GM18867 (cell line): ENCODE data around the gene GPR135.

Experiments
- ATAC-seq: cut with Tn5 transposase; IDR thresholded peaks from one replicate; pipeline ENCODE4 v1.9.1; 2021; ENCODE audit warnings: mild to moderate bottlenecking, moderate library complexity; ENCODE audit not compliant: unreplicated experiment

The GPR135 gene, protein sequence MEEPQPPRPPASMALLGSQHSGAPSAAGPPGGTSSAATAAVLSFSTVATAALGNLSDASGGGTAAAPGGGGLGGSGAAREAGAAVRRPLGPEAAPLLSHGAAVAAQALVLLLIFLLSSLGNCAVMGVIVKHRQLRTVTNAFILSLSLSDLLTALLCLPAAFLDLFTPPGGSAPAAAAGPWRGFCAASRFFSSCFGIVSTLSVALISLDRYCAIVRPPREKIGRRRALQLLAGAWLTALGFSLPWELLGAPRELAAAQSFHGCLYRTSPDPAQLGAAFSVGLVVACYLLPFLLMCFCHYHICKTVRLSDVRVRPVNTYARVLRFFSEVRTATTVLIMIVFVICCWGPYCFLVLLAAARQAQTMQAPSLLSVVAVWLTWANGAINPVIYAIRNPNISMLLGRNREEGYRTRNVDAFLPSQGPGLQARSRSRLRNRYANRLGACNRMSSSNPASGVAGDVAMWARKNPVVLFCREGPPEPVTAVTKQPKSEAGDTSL

DNA sequence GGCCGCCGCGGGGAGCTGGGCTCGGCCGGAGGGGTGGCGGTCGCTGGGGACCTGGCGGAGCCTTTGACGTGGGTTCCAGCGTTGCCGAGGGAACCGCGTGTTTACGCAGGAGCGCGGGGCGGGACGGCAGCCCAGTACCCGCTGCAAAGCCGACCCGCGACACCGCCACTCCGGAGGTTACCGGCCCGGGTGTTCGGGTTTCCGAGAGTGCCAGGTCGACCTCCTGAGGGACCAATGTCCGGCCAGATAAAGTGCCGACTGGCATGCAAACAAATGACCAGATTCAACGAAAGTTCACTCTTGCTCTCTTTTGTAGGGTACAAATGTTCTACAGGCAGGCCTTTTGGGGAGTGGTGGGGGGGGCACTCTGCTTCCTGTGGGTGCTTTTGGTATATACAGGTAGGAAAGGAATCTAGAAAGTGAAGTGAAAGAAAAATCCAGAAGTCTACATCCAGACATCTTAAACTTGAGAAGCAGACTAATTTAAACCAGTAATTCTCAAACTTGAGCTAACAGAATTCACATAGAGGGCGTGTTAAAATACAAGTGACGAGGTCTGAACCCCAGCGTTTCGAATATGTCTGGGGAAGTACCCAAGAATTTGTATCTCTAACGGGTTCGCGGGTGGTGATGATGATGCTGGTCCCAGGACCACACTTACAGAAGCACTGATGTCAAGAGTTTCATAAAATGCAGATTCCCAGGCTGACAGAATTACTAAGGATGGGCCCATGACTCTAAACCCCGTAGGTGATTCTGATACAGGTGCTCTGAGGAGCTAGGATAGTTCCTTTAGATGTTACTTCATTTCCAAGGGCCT, at the start of gene GPR135:
Gene GPR135 (minus strand): TSS at position 65 of the 820 bp plus-strand sequence. CDS start 154 bp downstream, outside the sequence.
- peak; percentile 44 for ATAC-seq

DNA sequence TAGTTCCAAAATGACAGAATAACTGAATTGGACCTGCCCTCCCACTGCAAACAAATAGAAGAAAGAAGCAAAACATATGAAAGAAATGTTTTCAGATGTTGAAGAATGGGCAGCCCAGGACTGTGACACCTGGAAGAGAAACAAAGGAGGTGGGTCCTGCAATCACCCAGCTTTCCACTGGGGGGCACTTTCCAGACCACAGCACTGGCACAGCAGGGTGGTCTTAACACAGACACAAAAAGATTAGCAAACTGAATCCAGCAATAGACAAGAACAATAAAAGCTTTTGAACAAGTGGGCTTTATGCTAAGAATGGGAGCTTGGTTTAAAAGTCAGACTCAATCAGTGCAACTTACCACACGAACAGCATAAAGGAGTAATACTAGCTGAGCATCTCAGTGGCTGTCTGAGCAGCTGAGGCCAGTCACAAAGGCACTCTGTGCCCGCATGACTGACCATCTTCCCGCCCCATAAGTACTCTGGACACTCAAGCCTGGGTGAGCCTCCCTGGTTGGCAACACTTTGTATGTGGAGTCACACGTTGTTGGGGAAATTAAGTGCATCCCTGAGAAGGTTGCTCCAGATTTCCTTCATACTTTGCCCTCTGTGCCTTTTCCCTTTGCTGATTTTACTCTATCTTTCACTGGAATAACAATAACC, 46.9 kb upstream of the GPR135 start:
- ATAC-seq: no peak

DNA sequence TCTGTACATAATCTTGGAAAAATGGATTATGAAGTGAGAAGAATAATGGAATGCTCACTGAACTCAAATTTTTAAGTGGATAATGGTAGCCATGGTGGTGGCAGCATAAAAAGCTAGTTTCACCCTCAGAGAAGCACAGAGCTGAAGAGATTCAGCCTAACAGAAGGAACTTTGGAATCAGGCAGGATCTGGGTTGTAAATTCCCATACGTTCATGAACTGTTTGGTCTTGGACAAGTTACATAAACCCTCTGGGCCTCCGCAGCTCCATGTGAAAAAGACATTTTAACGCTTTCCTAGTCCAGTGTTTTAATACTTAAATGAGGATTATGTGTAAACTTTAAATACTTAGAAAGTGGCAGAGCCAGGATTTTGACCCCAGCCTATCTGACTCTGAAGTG, 45.8 kb upstream of the GPR135 start:
- ATAC-seq: no peak

DNA sequence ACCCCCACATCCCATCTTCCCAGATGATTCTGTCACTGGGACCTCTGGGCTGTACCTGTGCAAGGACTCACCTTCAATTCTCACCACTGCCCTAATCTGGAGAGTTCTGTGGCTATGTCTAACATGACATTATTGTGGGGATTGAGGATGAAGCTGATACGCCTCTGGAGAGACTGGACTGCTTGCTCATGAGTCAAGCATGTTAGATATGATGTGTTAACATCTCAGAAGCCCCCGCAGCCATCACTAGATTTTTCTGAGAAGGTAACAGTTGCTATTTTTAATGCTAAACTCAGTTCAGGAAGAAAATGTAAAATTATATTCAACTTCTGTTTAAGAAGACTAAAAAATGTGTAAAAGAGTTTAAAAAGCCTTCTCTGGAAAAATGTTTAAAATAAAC, 44.8 kb upstream of the GPR135 start:
- no peak for ATAC-seq

DNA sequence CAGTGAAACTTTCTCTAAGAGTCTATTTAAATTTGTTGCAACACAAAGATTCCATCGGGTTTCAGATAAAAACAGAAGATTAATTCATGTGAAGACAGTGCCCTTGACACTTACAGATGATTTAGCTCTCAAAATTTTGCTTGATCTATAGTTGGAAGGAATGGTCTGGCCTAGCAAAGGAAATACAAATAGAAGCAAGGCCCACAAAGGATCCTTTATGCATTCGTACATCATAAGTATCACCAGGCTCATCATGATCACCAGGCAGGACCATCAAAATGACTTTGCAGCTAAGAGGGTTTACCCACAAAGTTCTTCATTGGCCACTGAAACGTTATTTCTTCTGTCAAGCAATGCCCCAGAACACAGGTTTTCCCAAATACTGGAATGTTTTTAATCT, 43.9 kb upstream of the GPR135 start:
- no peak for ATAC-seq

DNA sequence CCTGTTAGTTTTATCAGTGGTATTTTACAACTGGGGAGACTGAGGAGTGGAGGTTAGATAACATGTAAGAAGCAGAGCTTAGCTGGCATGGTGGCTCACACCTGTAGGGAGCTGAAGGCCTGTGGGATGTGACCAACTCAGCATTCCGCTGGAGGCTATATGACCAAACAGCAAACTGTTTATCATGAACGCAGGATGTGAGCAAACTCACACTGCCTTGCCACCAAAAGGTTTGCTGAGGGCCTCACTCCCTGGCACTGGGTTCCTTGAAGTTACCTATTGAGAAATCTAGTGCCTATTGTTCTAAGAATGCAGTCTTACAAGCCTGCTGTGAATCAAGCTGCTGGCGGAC, 42.5 kb upstream of the GPR135 start:
- ATAC-seq: no peak

DNA sequence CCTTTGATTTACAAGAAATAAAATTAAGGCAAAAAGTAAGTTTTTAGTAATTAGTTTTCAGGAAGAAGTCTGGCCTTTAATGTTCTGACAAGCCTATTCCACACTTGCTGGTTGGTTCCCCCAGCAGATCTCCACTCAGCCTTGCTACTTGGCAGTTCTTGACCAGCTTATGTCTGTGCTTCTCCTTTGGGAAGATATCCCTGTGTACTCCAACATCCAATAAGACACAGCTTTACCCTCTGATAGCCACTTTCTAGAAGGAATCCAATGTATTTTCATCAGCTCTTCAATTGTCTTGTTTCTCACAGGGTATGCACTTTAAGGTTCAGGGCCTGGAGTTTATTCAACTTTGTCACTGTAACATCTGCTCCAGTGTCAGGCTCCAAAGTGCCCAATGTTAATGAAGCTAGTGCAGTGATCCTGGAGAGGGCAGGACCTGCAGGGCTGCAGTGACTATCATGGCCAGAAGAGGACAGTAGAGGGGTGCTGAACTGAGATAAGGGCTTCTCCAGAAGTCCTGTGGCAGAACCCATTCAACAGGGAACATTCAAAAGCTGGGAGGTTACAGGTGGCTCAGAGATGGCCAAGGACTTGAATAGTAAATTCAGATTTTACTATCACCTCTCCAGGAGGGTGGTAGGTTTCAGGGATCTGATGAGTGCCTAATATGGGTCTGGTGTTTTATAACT, 42.0 kb upstream of the GPR135 start:
- ATAC-seq: peak; percentile 88

DNA sequence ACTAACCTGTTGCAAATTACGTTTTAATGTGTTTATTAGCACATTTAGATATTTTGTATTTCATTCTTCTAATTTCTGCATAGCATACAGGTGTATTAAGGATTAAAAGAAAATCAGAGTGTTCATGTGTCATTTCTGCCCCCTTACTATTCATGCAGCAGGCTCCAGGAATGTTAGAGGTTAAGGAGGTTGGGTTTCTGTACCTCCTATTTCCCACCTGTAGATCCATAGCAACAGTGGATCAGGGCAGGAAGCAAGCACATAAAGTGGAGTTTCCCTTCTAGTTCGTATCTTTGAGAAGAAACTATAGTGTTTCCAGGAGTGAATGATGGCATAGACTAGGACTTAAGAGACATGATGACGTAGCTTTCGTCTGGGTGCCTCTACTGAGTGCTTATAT, 38.1 kb upstream of the GPR135 start:
- no peak for ATAC-seq

DNA sequence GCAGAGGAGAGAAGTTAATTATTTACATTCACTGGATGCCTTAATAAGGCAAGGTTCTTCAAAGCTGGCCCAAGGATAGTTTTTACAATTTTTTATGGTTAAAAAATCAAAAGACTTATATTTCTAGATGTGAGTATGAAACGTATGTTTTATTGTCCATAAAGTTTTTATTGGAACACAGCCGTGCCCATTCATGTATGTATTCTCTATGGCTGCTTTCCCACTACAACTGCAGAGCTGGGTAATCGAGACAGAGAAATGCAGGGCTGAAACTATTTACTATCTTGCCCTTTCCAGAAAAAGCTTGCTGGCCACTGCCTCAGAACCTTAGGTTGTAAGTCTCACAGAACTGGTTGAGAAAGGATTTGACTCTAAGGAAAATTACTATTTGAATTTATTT, 35.6 kb upstream of the GPR135 start:
- ATAC-seq: no peak

DNA sequence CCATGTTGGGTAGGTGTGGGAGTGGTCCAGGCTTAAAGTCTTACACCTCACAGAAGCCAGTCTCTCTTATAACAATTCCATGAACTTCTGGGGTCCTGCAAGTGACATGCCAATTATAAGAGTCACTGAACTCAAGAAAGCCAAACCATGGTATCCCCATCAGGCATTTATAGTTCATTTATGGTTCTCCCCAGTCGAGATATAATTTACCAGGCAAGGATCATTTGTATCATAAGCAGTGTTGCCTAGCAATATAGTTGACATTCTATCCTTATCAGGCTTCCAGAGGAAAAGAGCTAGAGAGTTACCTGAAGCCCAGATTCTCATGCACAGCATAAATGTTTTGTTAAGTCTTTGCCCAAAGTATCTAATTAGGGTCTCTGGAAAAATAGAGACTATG, 27.2 kb upstream of the GPR135 start:
- no peak for ATAC-seq

DNA sequence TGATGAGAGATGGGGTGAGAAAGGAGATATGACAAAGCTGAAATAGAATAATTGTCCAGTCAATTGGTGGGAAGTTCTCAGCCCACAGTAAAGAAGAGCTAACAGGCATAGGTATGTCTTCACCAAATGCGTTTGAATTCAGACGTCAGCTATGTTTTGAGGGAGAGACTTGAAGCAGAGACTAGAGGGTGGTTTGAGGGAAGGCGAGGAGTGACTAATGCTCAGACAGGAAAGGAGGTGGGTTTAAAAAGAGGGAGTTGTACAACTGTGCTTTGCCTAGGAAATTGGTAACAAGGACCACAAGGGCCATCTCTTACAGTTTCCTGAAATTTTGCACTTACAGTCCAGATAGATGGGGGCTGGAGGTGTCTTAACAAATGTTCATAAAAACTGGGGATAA, 25.6 kb upstream of the GPR135 start:
- no peak for ATAC-seq

DNA sequence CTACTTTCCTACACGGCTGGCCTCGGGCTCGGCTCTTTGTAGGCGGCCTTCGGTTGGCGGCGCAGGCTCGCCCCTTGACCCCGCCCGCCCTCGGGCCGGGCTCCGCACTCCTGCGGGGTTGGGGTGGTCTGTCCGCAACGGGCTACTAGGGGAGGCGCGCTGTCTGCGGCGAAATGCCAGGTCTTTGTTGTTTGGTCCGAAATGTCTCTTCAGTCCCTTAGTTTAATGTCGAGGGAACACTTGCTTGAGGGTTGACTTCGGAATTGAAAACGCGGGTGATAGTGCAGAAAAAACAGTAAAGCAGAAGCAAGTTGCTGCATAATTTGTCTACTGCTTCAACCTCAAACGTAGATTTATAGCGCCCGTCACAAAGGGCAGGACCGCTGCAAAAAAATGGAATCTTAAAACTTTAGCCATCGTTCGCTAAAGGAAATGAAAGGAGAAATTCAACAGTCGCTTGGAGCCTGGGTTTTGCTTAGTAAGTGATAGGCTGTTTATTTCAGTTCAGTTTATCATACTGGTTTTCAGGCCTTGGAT, 19.5 kb upstream of the GPR135 start:
- ATAC-seq: peak; percentile 51

DNA sequence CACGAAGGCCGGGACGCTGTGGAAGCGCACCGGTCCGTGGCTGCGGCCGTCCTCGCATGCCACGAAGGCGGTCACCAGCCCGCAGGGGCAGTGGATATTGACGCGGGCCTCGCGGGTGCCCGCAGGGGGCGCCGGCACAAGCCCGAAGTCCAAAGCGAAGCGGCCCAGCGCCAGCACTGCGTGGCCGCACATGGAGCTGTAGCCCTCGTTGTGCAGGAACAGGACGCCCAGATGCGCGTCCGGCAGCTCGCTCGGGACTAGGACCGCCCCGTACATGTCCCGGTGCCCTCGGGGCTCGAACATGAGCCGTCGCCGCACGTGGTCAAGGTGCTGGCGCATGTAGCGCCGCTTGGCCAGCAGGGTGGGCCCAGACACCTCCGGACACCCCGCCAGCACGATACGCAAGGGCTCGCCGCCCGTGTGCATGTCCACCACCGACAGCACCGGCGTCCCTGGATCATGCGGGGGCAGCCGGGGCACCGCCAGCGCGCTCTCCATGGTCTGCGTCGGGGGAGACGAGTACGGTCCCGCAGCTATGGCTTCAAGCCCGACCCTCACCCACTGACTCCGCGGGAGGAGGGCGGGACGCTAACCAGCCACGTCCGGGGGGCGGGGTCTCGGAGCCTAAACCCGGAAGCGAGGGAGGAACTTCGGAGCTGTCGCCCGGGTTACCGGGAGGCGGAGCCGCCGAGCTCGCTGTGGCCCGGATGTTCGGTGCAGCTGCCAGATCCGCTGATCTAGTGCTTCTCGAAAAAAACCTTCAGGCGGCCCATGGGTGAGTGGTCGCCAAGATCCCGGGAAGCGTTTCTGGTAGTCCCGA, 18.8 kb upstream of the GPR135 start, which contains the start of the genes JKAMP and L3HYPDH:
Gene JKAMP (plus strand): TSS at position 699 of the 820 bp plus-strand sequence. CDS start 73 bp downstream, at position 772.
Gene L3HYPDH (minus strand): TSS at position 590 of the 820 bp plus-strand sequence. CDS start 92 bp downstream, at position 498.
- peak; percentile 91 for ATAC-seq

DNA sequence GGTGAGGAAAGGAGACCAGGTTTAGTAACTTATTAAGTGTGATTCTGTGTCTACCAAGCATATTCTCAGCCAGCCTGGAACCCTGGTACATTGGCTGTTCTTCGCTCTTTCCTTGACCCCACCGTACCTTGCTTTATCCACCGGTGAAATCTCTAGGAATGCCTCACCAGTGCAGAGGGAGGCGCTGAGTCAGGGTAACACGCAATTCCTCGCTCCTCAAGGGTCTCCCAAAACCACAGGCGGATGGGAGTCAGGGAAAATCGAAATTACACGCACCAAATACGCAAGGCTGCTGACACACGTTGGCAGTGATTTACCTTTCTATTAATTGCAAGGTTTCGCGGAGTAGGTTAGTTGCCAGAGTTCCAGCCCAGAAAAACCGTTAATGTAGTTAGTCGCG, 18.2 kb upstream of the GPR135 start:
- ATAC-seq: no peak

DNA sequence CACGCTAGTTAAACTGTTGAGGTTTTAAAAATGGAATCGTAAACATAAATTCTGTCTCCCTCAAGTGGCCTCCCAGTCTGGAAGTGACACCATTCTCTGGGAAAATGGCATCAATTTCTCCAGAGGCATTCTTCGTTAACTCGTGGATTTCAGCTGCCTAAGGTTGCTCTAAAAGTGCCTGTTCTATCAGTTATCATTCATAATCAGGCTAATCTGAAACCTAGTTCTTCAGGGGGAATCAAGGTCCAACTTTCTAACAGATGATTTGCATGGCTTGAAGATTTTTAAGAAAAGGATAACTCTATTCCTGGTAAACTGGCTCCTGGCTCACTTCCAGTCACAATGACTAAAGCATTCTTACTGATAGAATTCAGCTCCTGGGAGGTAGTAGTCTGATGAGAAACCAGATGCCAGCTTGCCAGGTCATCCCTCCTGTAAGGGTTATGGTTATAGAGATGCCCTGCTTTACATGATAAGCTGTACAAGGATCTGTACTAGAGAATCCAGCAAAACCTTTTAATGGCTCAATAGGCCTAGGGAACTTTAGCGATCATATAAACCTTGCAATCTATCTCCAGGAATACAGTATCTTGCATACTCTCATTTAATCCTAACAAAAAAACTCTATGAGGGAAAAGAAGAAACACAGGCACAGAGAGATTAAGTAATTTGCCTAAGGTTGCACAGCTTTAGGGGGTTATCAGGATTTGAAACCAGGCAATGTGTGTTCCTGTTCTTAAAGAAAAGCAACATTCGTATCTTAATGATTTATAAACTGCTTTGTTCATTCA, 17.6 kb upstream of the GPR135 start:
- ATAC-seq: no peak

DNA sequence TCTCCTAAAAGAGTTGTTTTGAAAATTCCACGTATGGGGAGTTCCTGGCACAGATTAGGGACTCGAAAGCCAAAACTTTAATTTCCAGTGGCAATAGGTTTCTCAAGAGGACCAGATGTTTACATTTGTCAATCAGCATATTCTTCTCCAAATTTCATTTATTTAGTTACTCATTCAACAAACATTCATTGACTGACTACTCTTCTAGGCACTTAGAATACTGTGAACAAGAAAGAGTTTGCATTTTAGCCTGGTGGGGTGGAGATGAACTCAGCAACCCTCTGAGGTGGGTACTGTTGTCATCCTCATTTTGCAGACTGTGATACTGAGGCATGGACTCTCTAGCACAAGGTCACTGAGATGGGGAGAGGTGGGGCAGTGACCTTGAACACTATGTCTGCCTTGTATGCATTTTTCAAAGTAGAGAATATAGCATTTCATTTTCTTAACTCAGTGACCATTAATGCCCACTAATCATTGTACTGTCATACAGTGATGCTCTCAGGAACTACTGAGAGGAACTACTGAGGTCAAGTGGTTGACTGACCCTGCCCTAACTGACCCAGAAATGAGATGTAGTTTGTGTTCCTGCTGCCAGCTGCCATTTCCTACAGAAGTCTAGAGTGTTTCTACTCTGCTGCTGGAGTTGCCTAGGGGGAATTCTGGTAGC, 16.8 kb upstream of the GPR135 start:
- no peak for ATAC-seq

DNA sequence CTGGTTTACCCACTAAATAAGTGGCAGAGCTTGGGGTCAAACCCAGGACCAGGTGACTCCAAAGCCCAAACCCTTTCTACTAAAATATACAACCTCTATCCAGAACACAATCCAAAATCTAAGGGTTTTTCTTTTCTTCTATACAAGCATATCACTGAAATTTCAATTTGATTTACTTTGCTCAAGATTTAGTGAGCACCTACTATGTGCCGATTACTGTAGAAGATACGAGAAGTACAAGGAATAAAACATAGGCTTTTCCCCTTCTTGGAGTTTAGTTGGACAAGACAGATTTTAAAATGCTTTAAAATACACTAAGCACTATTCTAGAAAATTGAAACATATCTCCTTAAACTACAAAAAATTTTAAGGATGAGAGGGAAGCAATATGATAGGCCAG, 16.2 kb upstream of the GPR135 start:
- no peak for ATAC-seq

DNA sequence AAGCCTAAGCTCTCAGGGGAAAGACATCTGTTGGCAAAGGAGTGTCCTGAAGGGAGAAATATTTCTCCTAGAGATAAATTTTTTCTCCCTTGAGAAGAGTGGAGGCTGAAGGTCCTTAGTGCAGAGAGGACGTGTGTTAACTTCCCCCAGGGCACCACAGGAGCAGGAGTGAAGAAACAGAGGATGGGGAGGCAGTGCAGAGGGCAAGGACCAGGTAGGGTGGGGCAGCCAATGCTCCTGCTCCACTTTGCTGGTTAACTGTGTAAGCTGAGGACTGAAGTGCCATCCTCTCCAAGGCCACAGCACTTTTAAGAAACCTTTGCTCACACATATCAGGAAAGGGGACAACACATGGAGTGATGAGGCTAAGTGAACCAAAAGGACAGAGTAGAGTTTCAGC, 15.0 kb upstream of the GPR135 start:
- no peak for ATAC-seq
